H1 (cell line): ENCODE results near the gene KRT222. TPM values are rescaled to one million over a fixed set of nuclear protein-coding genes. Genes with fewer than 3 reads are reported as not detected.

Experiments used
- CTCF ChIA-PET: fragments of 300-600 bp; sonication (Branson Sonifier 250); formaldehyde crosslinking; loops from one replicate; lab custom pipeline; 2021; ENCODE audit not compliant: partially characterized antibody; lab: Charles Lee
- POLR2A ChIA-PET: fragments of 300-600 bp; sonication (Branson Sonifier 250); formaldehyde crosslinking; loops from one replicate; lab custom pipeline; 2021; ENCODE audit warnings: inconsistent platforms; ENCODE audit not compliant: partially characterized antibody; lab: Charles Lee
- DNase-seq, 2 experiments: peaks; one replicate each; pipeline versions ENCODE4 v3.0.0 to v3.0.0-alpha.2; 2010 to 2022; ENCODE audit warnings: low spot score in 2 of 2, low read depth in 1 of 2, mixed read lengths in 1 of 2
- FAIRE-seq: peaks from 2 replicates; lab custom pipeline; 2011; peaks lifted over from hg19 to GRCh38; lab: Jason Lieb, UNC
- H2AFZ ChIP-seq: 2 replicates; pipeline ENCODE4 v1.8.1; 2012; ENCODE audit warnings: low read length, inconsistent platforms
- H2AK5ac ChIP-seq: 2 replicates; pipeline ENCODE4 v1.6.1; 2013; ENCODE audit warnings: low read depth, low read length
- H2BK120ac ChIP-seq: replicated peaks from 2 replicates; pipeline ENCODE3; 2013; ENCODE audit warnings: low read depth, low read length, inconsistent platforms
- H2BK12ac ChIP-seq: 2 replicates; pipeline ENCODE4 v1.6.1; 2013; ENCODE audit warnings: low read depth, low read length
- H2BK15ac ChIP-seq: 2 replicates; pipeline ENCODE4 v1.6.1; 2013; ENCODE audit warnings: low read length
- H2BK20ac ChIP-seq: 2 replicates; pipeline ENCODE4 v1.6.1; 2013; ENCODE audit warnings: low read length
- H2BK5ac ChIP-seq: 2 replicates; pipeline ENCODE4 v1.6.1; 2013; ENCODE audit warnings: low read depth, low read length
- H3K14ac ChIP-seq: 2 replicates; pipeline ENCODE4 v1.6.1; 2013; ENCODE audit warnings: inconsistent platforms; ENCODE audit not compliant: insufficient read length
- H3K18ac ChIP-seq: 2 replicates; pipeline ENCODE4 v1.6.1; 2013; ENCODE audit warnings: low read length; ENCODE audit errors: extremely low read depth
- H3K23ac ChIP-seq: 2 replicates; pipeline ENCODE4 v1.6.1; 2013; ENCODE audit warnings: inconsistent platforms; ENCODE audit not compliant: insufficient read length
- H3K23me2 ChIP-seq: 2 replicates; pipeline ENCODE4 v1.6.1; 2013; ENCODE audit warnings: low read depth, low read length
- H3K27ac ChIP-seq: 2 replicates; pipeline ENCODE4 v1.6.1; 2011; ENCODE audit warnings: low read depth, low read length, inconsistent platforms
- H3K27me3 ChIP-seq, 4 experiments: replicated peaks in 1 of 4; 1 replicate in 1 of 4; 2 replicates in 3 of 4; pipeline versions ENCODE4 v1.6.1 to v1.8.1; 2011 to 2013; ENCODE audit warnings: low read length in 3 of 4, mild to moderate bottlenecking in 3 of 4, inconsistent platforms in 2 of 4, mixed read lengths in 2 of 4, moderate library complexity in 1 of 4; ENCODE audit not compliant: control insufficient read depth in 3 of 4, insufficient read depth in 3 of 4; ENCODE audit errors: extremely low read depth in 1 of 4
- H3K36me3 ChIP-seq, 4 experiments: 2 replicates each; pipeline versions ENCODE4 v1.6.1 to v1.8.1; 2011 to 2013; ENCODE audit warnings: mild to moderate bottlenecking in 4 of 4, low read length in 3 of 4, moderate library complexity in 2 of 4, control low read depth in 1 of 4, inconsistent platforms in 1 of 4; ENCODE audit not compliant: insufficient read depth in 4 of 4, control insufficient read depth in 2 of 4
- H3K4ac ChIP-seq: replicated peaks from 2 replicates; pipeline ENCODE3; 2013; ENCODE audit warnings: low read length, low read depth, mixed read lengths, inconsistent platforms; ENCODE audit not compliant: insufficient read length
- H3K4me1 ChIP-seq, 4 experiments: replicated peaks in 1 of 4; 1 replicate in 1 of 4; 2 replicates in 3 of 4; pipeline versions ENCODE4 v1.6.1 to v1.8.1; 2011 to 2013; ENCODE audit warnings: low read length in 3 of 4, inconsistent platforms in 2 of 4, mixed read lengths in 1 of 4; ENCODE audit not compliant: insufficient read depth in 4 of 4, control insufficient read depth in 3 of 4
- H3K4me2 ChIP-seq, 2 experiments: 2 replicates each; pipeline versions ENCODE4 v1.6.1 to v1.8.1; 2011 to 2013; ENCODE audit warnings: low read depth in 2 of 2, low read length in 2 of 2, control low read depth in 1 of 2, inconsistent platforms in 1 of 2, mild to moderate bottlenecking in 1 of 2; ENCODE audit not compliant: insufficient read depth in 1 of 2
- H3K4me3 ChIP-seq, 4 experiments: fragments of 200-600, 300-600 bp in 1 of 4; sonication (generic), shearing (Covaris generic), sonication (Bioruptor Twin) in 1 of 4; 2 replicates each; pipeline versions ENCODE4 v1.5.1 to v1.8.1; 2011 to 2016; ENCODE audit warnings: low read length in 4 of 4, low read depth in 3 of 4, control low read depth in 2 of 4, inconsistent platforms in 2 of 4, mild to moderate bottlenecking in 2 of 4, mixed read lengths in 1 of 4, moderate library complexity in 1 of 4; ENCODE audit not compliant: insufficient read depth in 2 of 4; ENCODE audit errors: extremely low read depth in 1 of 4
- H3K56ac ChIP-seq: replicated peaks from 2 replicates; pipeline ENCODE3; 2013; ENCODE audit warnings: low read depth, mild to moderate bottlenecking, mixed read lengths, low read length, inconsistent platforms; ENCODE audit not compliant: insufficient read length
- H3K79me1 ChIP-seq: 2 replicates; pipeline ENCODE4 v1.6.1; 2013; ENCODE audit warnings: low read depth, low read length, control low read depth
- H3K79me2 ChIP-seq, 2 experiments: 2 replicates each; pipeline versions ENCODE4 v1.6.1 to v1.8.1; 2012 to 2013; ENCODE audit warnings: low read length in 2 of 2, mild to moderate bottlenecking in 2 of 2, inconsistent platforms in 1 of 2; ENCODE audit not compliant: insufficient read depth in 2 of 2, control insufficient read depth in 1 of 2
- H3K9ac ChIP-seq, 4 experiments: replicated peaks in 1 of 4; 1 replicate in 1 of 4; 2 replicates in 3 of 4; pipeline versions ENCODE4 v1.6.1 to v1.8.1; 2011 to 2013; ENCODE audit warnings: low read depth in 3 of 4, low read length in 3 of 4, control low read depth in 2 of 4, mild to moderate bottlenecking in 2 of 4, moderate library complexity in 2 of 4, inconsistent platforms in 1 of 4; ENCODE audit errors: extremely low read depth in 1 of 4
- H3K9me3 ChIP-seq, 2 experiments: 2 replicates each; pipeline versions ENCODE4 v1.6.1 to v1.8.1; 2012 to 2013; ENCODE audit warnings: mild to moderate bottlenecking in 2 of 2, moderate library complexity in 2 of 2, control low read depth in 1 of 2, inconsistent platforms in 1 of 2, low read depth in 1 of 2, low read length in 1 of 2, mixed read lengths in 1 of 2; ENCODE audit not compliant: insufficient read depth in 2 of 2
- H4K20me1 ChIP-seq, 2 experiments: replicated peaks in 1 of 2; 2 replicates each; pipeline versions ENCODE3 to v1.8.1; 2011 to 2013; ENCODE audit warnings: inconsistent platforms in 2 of 2, low read length in 2 of 2, mild to moderate bottlenecking in 1 of 2; ENCODE audit not compliant: insufficient read depth in 2 of 2, control insufficient read depth in 1 of 2
- H4K5ac ChIP-seq: 2 replicates; pipeline ENCODE4 v1.6.1; 2013; ENCODE audit warnings: low read length, low read depth, mixed read lengths, inconsistent platforms; ENCODE audit not compliant: insufficient read length
- H4K8ac ChIP-seq: 2 replicates; pipeline ENCODE4 v1.8.0; 2013; ENCODE audit warnings: mild to moderate bottlenecking, moderate library complexity, low read length, inconsistent platforms; ENCODE audit not compliant: insufficient read depth; ENCODE audit errors: extremely low read depth
- H4K91ac ChIP-seq: replicated peaks from 2 replicates; pipeline ENCODE3; 2013; ENCODE audit warnings: low read length, mixed read lengths, inconsistent platforms; ENCODE audit not compliant: insufficient read length
- CEBPB ChIP-seq: IDR thresholded peaks from 2 replicates; pipeline ENCODE4 v1.6.1; 2012; ENCODE audit warnings: low read depth, low read length
- POLR2AphosphoS5 ChIP-seq: IDR thresholded peaks from 2 replicates; pipeline ENCODE4 v1.6.1; 2011; ENCODE audit warnings: low read depth, low read length
- RAD21 ChIP-seq, 2 experiments: IDR thresholded peaks in 1 of 2; conservative IDR thresholded peaks in 1 of 2; 2 replicates each; pipeline ENCODE4 v1.6.1; 2011; ENCODE audit warnings: low read depth in 2 of 2, low read length in 2 of 2, improper control_type of control experiment in 1 of 2, inconsistent platforms in 1 of 2, mild to moderate bottlenecking in 1 of 2, moderate library complexity in 1 of 2
- RBBP5 ChIP-seq: IDR thresholded peaks from 2 replicates; pipeline ENCODE4 v1.7.1; 2012; ENCODE audit warnings: low read depth, mild to moderate bottlenecking, inconsistent platforms, low read length, moderate library complexity, borderline replicate concordance
- SRF ChIP-seq: IDR thresholded peaks from 2 replicates; pipeline ENCODE4 v1.6.1; 2011; ENCODE audit warnings: mild to moderate bottlenecking, low read depth, low read length, moderate library complexity
- TAF1 ChIP-seq: IDR thresholded peaks from 2 replicates; pipeline ENCODE4 v1.6.1; 2011; ENCODE audit warnings: mild to moderate bottlenecking, low read depth, low read length
- TCF12 ChIP-seq: IDR thresholded peaks from 2 replicates; pipeline ENCODE4 v1.6.1; 2011; ENCODE audit warnings: low read depth, mild to moderate bottlenecking, low read length
- TEAD4 ChIP-seq: IDR thresholded peaks from 2 replicates; pipeline ENCODE4 v1.6.1; 2012; ENCODE audit warnings: low read depth, low read length, inconsistent platforms, mixed read lengths
- WGBS, 2 experiments: shearing (Covaris generic) in 1 of 2; methylation state at CpG; one replicate each; pipeline versions ENCODE4 v1.1.6 to v1.1.7; 2013 to 2015; ENCODE audit warnings: low lambda C conversion rate in 2 of 2, mixed read lengths in 2 of 2, inconsistent platforms in 1 of 2, low coverage in 1 of 2, missing lambda C conversion rate in 1 of 2; ENCODE audit not compliant: insufficient replicate concordance in 2 of 2, insufficient coverage in 1 of 2, insufficient read length in 1 of 2; ENCODE audit errors: extremely low coverage in 1 of 2, missing lambda C conversion rate in 1 of 2; 5-methylcytosine and 5-hydroxymethylcytosine counted together
- polyA plus RNA-seq, 7 experiments: library from polyadenylated mRNA; depleted of rRNA in 3 of 7; stranded (reverse) in 5 of 7; unstranded in 2 of 7; fragments of >200 nt in 5 of 7; fragments of 200-250 nt in 2 of 7; gene quantifications; 1 replicate in 5 of 7; 2 replicates in 1 of 7; 4 replicates in 1 of 7; pipeline versions ENCODE4 v1.2.1 to v1.2.3, GENCODE V29; 2011 to 2013; ENCODE audit warnings: missing spikeins in 2 of 7, mixed read lengths in 2 of 7
- total RNA-seq: library from RNA; stranded (reverse); fragmentation: NEBNext Ultra II Directional; extraction: Animal tissue kit (Norgen Biotek cat#: 25700); gene quantifications from 2 replicates; pipeline ENCODE4 v1.2.1, GENCODE V29; 2021
- TF ChIP-seq, protein P1 (sequence below), 3 experiments: IDR thresholded peaks; 1 replicate in 2 of 3; 2 replicates in 1 of 3; pipeline versions ENCODE4 v1.5.1 to v1.6.1; 2011; ENCODE audit warnings: low read length in 3 of 3, mild to moderate bottlenecking in 3 of 3, inconsistent platforms in 2 of 3, low read depth in 1 of 3, moderate library complexity in 1 of 3; ENCODE audit not compliant: insufficient read depth in 1 of 3; ENCODE audit errors: control extremely low read depth in 1 of 3

Gene KRT222
- total and polyA plus RNA-seq, 2 of the 8 experiments (the other 6 are each of a cell fraction or from before 2014, with no cell fraction given): 0.08 to 0.61 TPM

DNA sequence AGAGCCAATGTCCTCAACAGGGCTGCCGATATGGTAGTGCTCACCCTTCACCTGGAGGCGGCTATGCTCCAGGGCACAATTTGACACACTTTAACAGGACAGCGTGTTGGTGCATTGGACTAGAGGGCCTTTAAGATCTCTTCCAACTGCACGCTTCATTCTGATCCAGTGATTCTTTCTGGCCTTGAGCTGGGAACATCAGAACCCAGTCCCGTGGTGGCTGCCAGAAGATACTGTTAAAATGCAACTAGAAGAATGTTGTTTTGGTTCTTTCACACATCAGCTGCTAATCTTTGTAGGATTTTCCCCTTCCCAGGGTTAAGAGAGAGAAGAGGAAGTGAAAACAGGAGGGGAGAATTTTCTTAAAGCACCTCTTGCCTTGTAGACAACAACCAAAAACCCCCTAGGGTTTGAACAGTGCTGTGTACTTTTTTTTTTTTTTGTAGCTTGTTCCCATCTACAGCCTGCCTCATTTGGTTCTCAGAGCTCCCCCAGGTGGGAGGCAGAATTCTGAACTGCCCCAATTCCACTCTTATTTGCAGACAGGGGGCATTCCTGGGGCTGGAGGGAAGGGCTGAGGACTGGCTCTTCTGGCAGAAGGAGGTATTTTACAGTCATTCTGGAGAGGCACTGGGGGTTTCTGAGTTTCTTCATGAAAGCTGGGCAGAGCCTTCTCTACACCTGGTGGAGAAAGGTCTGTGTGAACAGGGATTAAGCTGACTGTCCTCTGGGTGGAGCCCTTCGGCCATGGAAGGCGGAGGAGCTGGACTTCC is 49.7 kb downstream of the KRT222 start:
- DNase-seq: peak; percentile 49 to 77
- Histone ChIP-seq H2BK20ac (no peak overlapping the region), H2BK12ac (no peak overlapping the region), H3K4me3 (no peak overlapping the region), H4K20me1 (no peaks in the 10 kb centered on the region), H3K27me3 (no peaks in the 10 kb centered on the region), H3K23me2 (no peaks in the 10 kb centered on the region; the same call in 1 of the 2 replicates), H3K36me3 (no peaks in the 10 kb centered on the region), H4K8ac (no peak overlapping the region), H3K56ac (no peak overlapping the region), H3K23ac (no peak overlapping the region), H2BK120ac (no peak overlapping the region), H3K14ac (no peak overlapping the region), H4K5ac (no peak overlapping the region), H3K79me1 (no peaks in the 10 kb centered on the region), H3K18ac (no peak overlapping the region), H3K79me2 (no peaks in the 10 kb centered on the region), H2BK15ac (no peak overlapping the region), H2BK5ac (no peak overlapping the region), H2AK5ac (no peak overlapping the region), H3K9ac (no peak overlapping the region), H2AFZ (peak overlapping the region; percentile 81), H3K9me3 (no peaks in the 10 kb centered on the region), H3K4me1 (no peaks in the 10 kb centered on the region), H3K4me2 (no peak overlapping the region), H4K91ac (no peak overlapping the region), H3K27ac (no peak overlapping the region), H3K4ac (no peak overlapping the region)
- CTCF ChIA-PET: interaction anchor here (0.6 to 4.4 kb wide), 36 partner anchors 10 to 1039 kb away, joined by 3 to 43 read pairs (median 4); partner anchors contain the start of gene KRT222
- POLR2A ChIA-PET: interaction anchor here (0.6 to 1.5 kb wide), 5 partner anchors 10 to 1074 kb away, joined by 3 to 4 read pairs (median 3); partner anchors contain the start of gene SMARCE1
- FAIRE-seq: no peak
- WGBS, 2 experiments: 73% methylated on average over 7 of the region's 7 CpGs; no CpG with 5 or more reads in 1 of the 2 experiments
- TF ChIP-seq CEBPB (no peak), TEAD4 (0 out of 2 replicates have a peak, but pooled peaks have one; percentile 15), SRF (no peak), TAF1 (no peak), POLR2AphosphoS5 (no peak), RAD21 (IDR thresholded peaks at IDR 0.05 in 1 of 2, conservative IDR thresholded peaks at IDR 0.05 in 1 of 2; ENCODE audit: low read depth in 2 of 2, low read length in 2 of 2) (peak; percentile 87 to 89), RBBP5 (no peak), TCF12 (no peak)
- TF ChIP-seq, protein P1, sequence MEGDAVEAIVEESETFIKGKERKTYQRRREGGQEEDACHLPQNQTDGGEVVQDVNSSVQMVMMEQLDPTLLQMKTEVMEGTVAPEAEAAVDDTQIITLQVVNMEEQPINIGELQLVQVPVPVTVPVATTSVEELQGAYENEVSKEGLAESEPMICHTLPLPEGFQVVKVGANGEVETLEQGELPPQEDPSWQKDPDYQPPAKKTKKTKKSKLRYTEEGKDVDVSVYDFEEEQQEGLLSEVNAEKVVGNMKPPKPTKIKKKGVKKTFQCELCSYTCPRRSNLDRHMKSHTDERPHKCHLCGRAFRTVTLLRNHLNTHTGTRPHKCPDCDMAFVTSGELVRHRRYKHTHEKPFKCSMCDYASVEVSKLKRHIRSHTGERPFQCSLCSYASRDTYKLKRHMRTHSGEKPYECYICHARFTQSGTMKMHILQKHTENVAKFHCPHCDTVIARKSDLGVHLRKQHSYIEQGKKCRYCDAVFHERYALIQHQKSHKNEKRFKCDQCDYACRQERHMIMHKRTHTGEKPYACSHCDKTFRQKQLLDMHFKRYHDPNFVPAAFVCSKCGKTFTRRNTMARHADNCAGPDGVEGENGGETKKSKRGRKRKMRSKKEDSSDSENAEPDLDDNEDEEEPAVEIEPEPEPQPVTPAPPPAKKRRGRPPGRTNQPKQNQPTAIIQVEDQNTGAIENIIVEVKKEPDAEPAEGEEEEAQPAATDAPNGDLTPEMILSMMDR (IDR thresholded peaks at IDR 0.05; ENCODE audit: control extremely low read depth in 1 of 3, insufficient read depth in 1 of 3, low read depth in 1 of 3, low read length in 3 of 3): peak; percentile 73 to 86 (median 74)
